ENCODE measurements around the gene TRIM67. TPM values are rescaled to one million over a fixed set of nuclear protein-coding genes. Genes with fewer than 3 reads are reported as not detected.

Gene TRIM67
- total and polyA plus RNA-seq, 2 donors (not counting 1 experiment from before 2014, with no cell fraction given), result not detected

- H3K4me1 ChIP-seq (ENCODE audit: control insufficient read depth in 2 of 2, insufficient read depth in 2 of 2, low read length in 2 of 2), result no peaks in the 10 kb centered on the region
- TF ChIP-seq EZH2 (IDR thresholded peaks at IDR 0.05; ENCODE audit: borderline replicate concordance, insufficient read depth, low read depth, low read length, poor library complexity, severe bottlenecking), result no peak
- TF ChIP-seq CTCF (IDR thresholded peaks at IDR 0.05), result no peak
- no peak overlapping the region for H3K9ac ChIP-seq (ENCODE audit: low read length)
- Mint-ChIP-seq H3K4me1 (no peaks in the 10 kb centered on the region), H3K27ac (no peak overlapping the region), H3K4me3 (no peak overlapping the region), H3K27me3 (peaks cover 37% of the 10 kb centered on the region), H3K9me3 (ENCODE audit: insufficient read depth) (no peaks in the 10 kb centered on the region)
- no peaks in the 10 kb centered on the region for H3K79me2 ChIP-seq (ENCODE audit: control insufficient read depth, insufficient read depth, low read length)
- H3K36me3 ChIP-seq (replicated peaks in 1 of 2; ENCODE audit: control extremely low read depth in 1 of 2, control insufficient read depth in 1 of 2, extremely low read depth in 1 of 2, insufficient read depth in 2 of 2, low read length in 1 of 2), result no peaks in the 10 kb centered on the region
- H3K27me3 ChIP-seq (replicated peaks in 1 of 4; ENCODE audit: control extremely low read depth in 1 of 4, control insufficient read depth in 3 of 4, insufficient read depth in 4 of 4, low read length in 3 of 4), result peaks cover 0 to 22% (median 0%) of the 10 kb centered on the region in 4 experiments
- ChIA-PET CTCF (no interaction called here), POLR2A (no interaction called here)
- 88% methylated on average over 18 of the region's 21 CpGs for whole genome bisulfite sequencing (ENCODE audit: insufficient coverage)
- intact Hi-C loops (cut with micrococcal nuclease), result no loop called here
- no peak overlapping the region for H3K27ac ChIP-seq (ENCODE audit: low read length in 2 of 2)
- ATAC-seq (ENCODE audit: low read depth), result no peak
- no peak overlapping the region for H2AFZ ChIP-seq (ENCODE audit: insufficient read depth, low read depth, low read length, poor library complexity, severe bottlenecking)
- no peaks in the 10 kb centered on the region for H4K20me1 ChIP-seq (ENCODE audit: control insufficient read depth, insufficient read depth, low read length, poor library complexity, severe bottlenecking)
- no peak for DNase-seq
- H3K4me3 ChIP-seq (ENCODE audit: control extremely low read depth in 1 of 5, extremely low read depth in 1 of 5, insufficient read depth in 1 of 5, low read depth in 2 of 5, low read length in 4 of 5), result no peak overlapping the region
- H3K9me3 ChIP-seq (ENCODE audit: control extremely low read depth in 1 of 3, control insufficient read depth in 2 of 3, insufficient read depth in 1 of 3, low read length in 2 of 3), result no peaks in the 10 kb centered on the region
- no peak overlapping the region for H3K4me2 ChIP-seq (replicated peaks; ENCODE audit: low read depth, low read length, poor library complexity, severe bottlenecking)
These were observed 41.6 kb downstream of the TRIM67 start for GRCh38 chr1:231203259-231204057.

- H4K20me1 ChIP-seq (ENCODE audit: control insufficient read depth, insufficient read depth, low read length, poor library complexity, severe bottlenecking), result no peaks in the 10 kb centered on the region
- H3K9me3 ChIP-seq (ENCODE audit: control extremely low read depth in 1 of 3, control insufficient read depth in 2 of 3, insufficient read depth in 1 of 3, low read length in 2 of 3), result no peaks in the 10 kb centered on the region
- H3K4me1 ChIP-seq (ENCODE audit: control insufficient read depth in 2 of 2, insufficient read depth in 2 of 2, low read length in 2 of 2), result peaks cover 4 to 10% of the 10 kb centered on the region in 2 donors
- CTCF ChIA-PET, result interaction anchor here (1.3 kb wide), 1 partner anchor 8 kb away, joined by 3 read pairs; no protein-coding TSS in a partner anchor
- WGBS (ENCODE audit: insufficient coverage), result 85% methylated on average over 3 of the region's 8 CpGs
- H3K79me2 ChIP-seq (ENCODE audit: control insufficient read depth, insufficient read depth, low read length), result no peaks in the 10 kb centered on the region
- H3K4me2 ChIP-seq (replicated peaks; ENCODE audit: low read depth, low read length, poor library complexity, severe bottlenecking), result no peak overlapping the region
- no peak overlapping the region for H2AFZ ChIP-seq (ENCODE audit: insufficient read depth, low read depth, low read length, poor library complexity, severe bottlenecking)
- H3K27me3 ChIP-seq (replicated peaks in 1 of 4; ENCODE audit: control extremely low read depth in 1 of 4, control insufficient read depth in 3 of 4, insufficient read depth in 4 of 4, low read length in 3 of 4), result peaks cover 0 to 12% (median 0%) of the 10 kb centered on the region in 4 experiments
- Mint-ChIP-seq H3K27me3 (peaks cover 11% of the 10 kb centered on the region), H3K4me1 (peaks cover 8% of the 10 kb centered on the region), H3K9me3 (ENCODE audit: insufficient read depth) (no peaks in the 10 kb centered on the region), H3K4me3 (no peak overlapping the region), H3K27ac (no peak overlapping the region)
- TF ChIP-seq EZH2 (IDR thresholded peaks at IDR 0.05; ENCODE audit: borderline replicate concordance, insufficient read depth, low read depth, low read length, poor library complexity, severe bottlenecking), result no peak
- no peak for TF ChIP-seq CTCF (IDR thresholded peaks at IDR 0.05)
- no peaks in the 10 kb centered on the region for H3K36me3 ChIP-seq (replicated peaks in 1 of 2; ENCODE audit: control extremely low read depth in 1 of 2, control insufficient read depth in 1 of 2, extremely low read depth in 1 of 2, insufficient read depth in 2 of 2, low read length in 1 of 2)
- no peak overlapping the region for H3K27ac ChIP-seq (ENCODE audit: low read length in 2 of 2)
- ATAC-seq (ENCODE audit: low read depth), result no peak
- intact Hi-C loops (cut with micrococcal nuclease), result no loop called here
- H3K4me3 ChIP-seq (ENCODE audit: control extremely low read depth in 1 of 5, extremely low read depth in 1 of 5, insufficient read depth in 1 of 5, low read depth in 2 of 5, low read length in 4 of 5), result no peak overlapping the region
- no peak overlapping the region for H3K9ac ChIP-seq (ENCODE audit: low read length)
- DNase-seq, result no peak
- POLR2A ChIA-PET, result no interaction called here
These were observed 45.0 kb downstream of the TRIM67 start for GRCh38 chr1:231206856-231207255.
